T-cell (primary cell): Measurements from ENCODE around the gene RUVBL1. TPM values are rescaled to one million over a fixed set of nuclear protein-coding genes. Genes with fewer than 3 reads are reported as not detected.

Experiments
- total RNA-seq, 35 experiments: library from RNA in 6 of 35; stranded (reverse) in 6 of 35; fragments of 120-200 nt in 1 of 35; gene quantifications; one replicate each; pipeline versions ENCODE4 v1.2.1 to v1.2.4 and lab custom pipeline; 2013 to 2026

The RUVBL1 gene
- total RNA-seq, 5 donors from 2014 or later (not counting 1 experiment from before 2014, with no cell fraction given), result 21.4 to 33.4 (median 29.9) TPM

Other genes with a start within 250 kb of the RUVBL1 start
- gene KBTBD12, start 208.6 kb downstream of the RUVBL1 start, total RNA-seq, result not detected
- gene SEC61A1, start 71.4 kb downstream of the RUVBL1 start, total RNA-seq, result 100 to 1,000 TPM; 120 to 156 (median 135) TPM
- 10 to 100 TPM; 15.9 to 21.1 (median 19.1) TPM for gene EEFSEC, start 29.7 kb upstream of the RUVBL1 start, total RNA-seq